ENCODE measurements around the gene IL16. TPM values are rescaled to one million over a fixed set of nuclear protein-coding genes. Genes with fewer than 3 reads are reported as not detected.

IL16 gene
- total RNA-seq, 1 experiment from 2014 or later = 0.03 TPM

Other genes starting within 250 kb of the IL16 start
- 25.2 and 27.6 TPM in 2 replicates for gene MESD, start 207.1 kb upstream of the IL16 start, total RNA-seq (2014; rRNA removed; shearing (Covaris generic))
- gene TLNRD1, start 196.0 kb upstream of the IL16 start, total RNA-seq (2014; rRNA removed; shearing (Covaris generic)) = 17.7 and 20.6 TPM in 2 replicates
- gene CFAP161, start 62.6 kb upstream of the IL16 start, total RNA-seq (2014; rRNA removed; shearing (Covaris generic)) = 0.39 TPM in 1 of 2 replicates, not detected in the other
- 1.5 and 2.2 TPM in 2 replicates for gene STARD5, start 127.3 kb downstream of the IL16 start, total RNA-seq (2014; rRNA removed; shearing (Covaris generic))
- not detected in 2 replicates for gene TMC3, start 177.3 kb downstream of the IL16 start, total RNA-seq (2014; rRNA removed; shearing (Covaris generic))